Smooth muscle cell (in vitro differentiated cells): ENCODE data around the gene CPVL. TPM values are rescaled to one million over a fixed set of nuclear protein-coding genes. Genes with fewer than 3 reads are reported as not detected.

Experiments
- DNase-seq: peaks from one replicate; lab custom pipeline; 2025; ENCODE audit not compliant: unreplicated experiment; lab: John Stamatoyannopoulos, UW
- H2AFZ ChIP-seq: fragments of 200-600 bp; sonication (generic); 2 replicates; pipeline ENCODE4 v1.6.0; 2016; ENCODE audit warnings: antibody characterized with exemption, low read depth, mild to moderate bottlenecking
- H3F3A ChIP-seq: fragments of 200-600 bp; sonication (generic); 2 replicates; pipeline ENCODE4 v1.6.0; 2017; ENCODE audit warnings: antibody characterized with exemption, low read depth
- H3K27ac ChIP-seq: fragments of 200-600 bp; sonication (generic); 2 replicates; pipeline ENCODE4 v1.5.1; 2016; ENCODE audit warnings: low read depth, mild to moderate bottlenecking
- H3K27me3 ChIP-seq: fragments of 200-600 bp; sonication (generic); 2 replicates; pipeline ENCODE4 v1.6.1; 2016; ENCODE audit warnings: low read depth, mild to moderate bottlenecking
- H3K36me3 ChIP-seq: fragments of 200-600 bp; sonication (generic); 2 replicates; pipeline ENCODE4 v1.5.1; 2016; ENCODE audit warnings: low read depth
- H3K4me1 ChIP-seq: fragments of 200-600 bp; sonication (generic); 2 replicates; pipeline ENCODE4 v1.5.1; 2016; ENCODE audit warnings: low read depth
- H3K4me2 ChIP-seq: fragments of 200-600 bp; sonication (generic); 2 replicates; pipeline ENCODE4 v1.6.0; 2016; ENCODE audit warnings: mild to moderate bottlenecking
- H3K4me3 ChIP-seq: fragments of 200-600 bp; sonication (generic); 2 replicates; pipeline ENCODE4 v1.5.1; 2016; ENCODE audit warnings: mild to moderate bottlenecking
- H3K79me2 ChIP-seq: fragments of 200-600 bp; sonication (generic); 2 replicates; pipeline ENCODE4 v1.6.0; 2016; ENCODE audit warnings: low read depth, mild to moderate bottlenecking
- H3K9ac ChIP-seq: fragments of 200-600 bp; sonication (generic); 2 replicates; pipeline ENCODE4 v1.6.0; 2016; ENCODE audit warnings: low read depth
- H3K9me3 ChIP-seq: fragments of 200-600 bp; sonication (generic); replicated peaks from 2 replicates; pipeline ENCODE4 v1.5.1; 2016; ENCODE audit warnings: low read depth
- H4K20me1 ChIP-seq: fragments of 200-600 bp; sonication (generic); 2 replicates; pipeline ENCODE4 v1.6.0; 2016; ENCODE audit warnings: low read depth
- CTCF ChIP-seq: fragments of 200-600 bp; sonication (generic); IDR thresholded peaks from 2 replicates; pipeline ENCODE4 v1.5.1; 2017; ENCODE audit warnings: borderline replicate concordance, mild to moderate bottlenecking, antibody characterized with exemption; ENCODE audit not compliant: insufficient read depth, poor library complexity, severe bottlenecking
- WGBS: methylation state at CpG from one replicate; pipeline ENCODE4 v1.1.7; 2016; ENCODE audit warnings: low lambda C conversion rate; 5-methylcytosine and 5-hydroxymethylcytosine counted together
- polyA plus RNA-seq: library from polyadenylated mRNA; unstranded; fragments of >200 nt; fragmentation: Nextera tagmentation; extraction: Ambion mirVana; gene quantifications from 2 replicates; pipeline ENCODE4 v1.2.1, GENCODE V29; 2016
- total RNA-seq: library from RNA; depleted of rRNA; stranded (reverse); fragments of >200 nt; gene quantifications from 2 replicates; pipeline ENCODE4 v1.2.3, GENCODE V29; 2014

CPVL gene
- total and polyA plus RNA-seq, 2 experiments from 2014 or later: 7.2 to 29.8 TPM

GRCh38 chr7:28990200-28990960 lies 156.0 kb downstream of the CPVL start:
- Histone ChIP-seq H3K9me3 (no peaks in the 10 kb centered on the region), H3K4me3 (no peak overlapping the region), H4K20me1 (no peaks in the 10 kb centered on the region), H3K4me1 (peaks cover 14% of the 10 kb centered on the region), H2AFZ (peak overlapping the region; percentile 37), H3K9ac (no peak overlapping the region), H3K27ac (no peak overlapping the region), H3K79me2 (no peaks in the 10 kb centered on the region), H3K27me3 (no peaks in the 10 kb centered on the region), H3K4me2 (no peak overlapping the region), H3K36me3 (no peaks in the 10 kb centered on the region), H3F3A (peaks cover 18% of the 10 kb centered on the region)
- TF ChIP-seq CTCF: no peak
- no peak for DNase-seq
- WGBS: 89% methylated on average over 11 of the region's 11 CpGs

GRCh38 chr7:28989211-28989980 lies 156.9 kb downstream of the CPVL start:
- 80% methylated on average over 6 of the region's 6 CpGs for WGBS
- no peak overlapping the region for H3K9ac ChIP-seq
- peak overlapping the region; percentile 25 for H3K27ac ChIP-seq
- H3K4me1 ChIP-seq: peaks cover 24% of the 10 kb centered on the region
- H3F3A ChIP-seq: peaks cover 18% of the 10 kb centered on the region
- no peak for TF ChIP-seq CTCF
- no peak overlapping the region for H3K4me3 ChIP-seq
- no peaks in the 10 kb centered on the region for H3K79me2 ChIP-seq
- no peaks in the 10 kb centered on the region for H4K20me1 ChIP-seq
- no peak for DNase-seq
- H3K9me3 ChIP-seq: no peaks in the 10 kb centered on the region
- no peaks in the 10 kb centered on the region for H3K36me3 ChIP-seq
- no peak overlapping the region for H2AFZ ChIP-seq
- H3K4me2 ChIP-seq: no peak overlapping the region
- no peaks in the 10 kb centered on the region for H3K27me3 ChIP-seq

GRCh38 chr7:28988810-28989209 lies 157.5 kb downstream of the CPVL start:
- Histone ChIP-seq H3K36me3 (no peaks in the 10 kb centered on the region), H3K4me3 (no peak overlapping the region), H2AFZ (no peak overlapping the region), H3K27ac (peak overlapping the region; percentile 25), H4K20me1 (no peaks in the 10 kb centered on the region), H3F3A (peaks cover 18% of the 10 kb centered on the region), H3K4me1 (peaks cover 30% of the 10 kb centered on the region), H3K9ac (no peak overlapping the region), H3K4me2 (peak overlapping the region; percentile 22), H3K79me2 (no peaks in the 10 kb centered on the region), H3K27me3 (no peaks in the 10 kb centered on the region), H3K9me3 (no peaks in the 10 kb centered on the region)
- 33% methylated on average over 4 of the region's 4 CpGs for WGBS
- no peak for TF ChIP-seq CTCF
- DNase-seq: no peak
